ENCODE measurements around the gene PRPF8.

Gene PRPF8

DNA sequence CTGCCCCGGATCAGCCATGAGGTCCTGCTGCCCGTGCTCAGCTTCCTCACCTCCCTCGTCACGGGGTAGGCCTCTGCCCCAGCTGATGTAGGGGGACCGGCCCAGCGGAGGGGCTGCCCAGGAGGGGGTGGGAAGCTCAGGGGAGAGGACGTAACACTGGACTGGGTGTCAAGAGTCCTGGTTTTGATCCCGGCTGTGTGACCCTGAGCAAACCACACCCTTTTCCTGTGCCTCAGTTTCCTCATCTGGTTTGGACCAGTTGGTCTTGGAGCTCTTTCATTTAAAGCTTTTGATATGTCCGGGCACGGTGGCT lies 46.5 kb upstream of the PRPF8 start:
- TF ChIP-seq, protein P1, sequence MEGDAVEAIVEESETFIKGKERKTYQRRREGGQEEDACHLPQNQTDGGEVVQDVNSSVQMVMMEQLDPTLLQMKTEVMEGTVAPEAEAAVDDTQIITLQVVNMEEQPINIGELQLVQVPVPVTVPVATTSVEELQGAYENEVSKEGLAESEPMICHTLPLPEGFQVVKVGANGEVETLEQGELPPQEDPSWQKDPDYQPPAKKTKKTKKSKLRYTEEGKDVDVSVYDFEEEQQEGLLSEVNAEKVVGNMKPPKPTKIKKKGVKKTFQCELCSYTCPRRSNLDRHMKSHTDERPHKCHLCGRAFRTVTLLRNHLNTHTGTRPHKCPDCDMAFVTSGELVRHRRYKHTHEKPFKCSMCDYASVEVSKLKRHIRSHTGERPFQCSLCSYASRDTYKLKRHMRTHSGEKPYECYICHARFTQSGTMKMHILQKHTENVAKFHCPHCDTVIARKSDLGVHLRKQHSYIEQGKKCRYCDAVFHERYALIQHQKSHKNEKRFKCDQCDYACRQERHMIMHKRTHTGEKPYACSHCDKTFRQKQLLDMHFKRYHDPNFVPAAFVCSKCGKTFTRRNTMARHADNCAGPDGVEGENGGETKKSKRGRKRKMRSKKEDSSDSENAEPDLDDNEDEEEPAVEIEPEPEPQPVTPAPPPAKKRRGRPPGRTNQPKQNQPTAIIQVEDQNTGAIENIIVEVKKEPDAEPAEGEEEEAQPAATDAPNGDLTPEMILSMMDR (IDR thresholded peaks at IDR 0.05; ENCODE audit: poor library complexity, severe bottlenecking) = no peak
- Histone ChIP-seq H3K27ac (ENCODE audit: poor library complexity, severe bottlenecking) (peak overlapping the region; percentile 75), H3K9me3 (ENCODE audit: severe bottlenecking) (no peaks in the 10 kb centered on the region)

DNA sequence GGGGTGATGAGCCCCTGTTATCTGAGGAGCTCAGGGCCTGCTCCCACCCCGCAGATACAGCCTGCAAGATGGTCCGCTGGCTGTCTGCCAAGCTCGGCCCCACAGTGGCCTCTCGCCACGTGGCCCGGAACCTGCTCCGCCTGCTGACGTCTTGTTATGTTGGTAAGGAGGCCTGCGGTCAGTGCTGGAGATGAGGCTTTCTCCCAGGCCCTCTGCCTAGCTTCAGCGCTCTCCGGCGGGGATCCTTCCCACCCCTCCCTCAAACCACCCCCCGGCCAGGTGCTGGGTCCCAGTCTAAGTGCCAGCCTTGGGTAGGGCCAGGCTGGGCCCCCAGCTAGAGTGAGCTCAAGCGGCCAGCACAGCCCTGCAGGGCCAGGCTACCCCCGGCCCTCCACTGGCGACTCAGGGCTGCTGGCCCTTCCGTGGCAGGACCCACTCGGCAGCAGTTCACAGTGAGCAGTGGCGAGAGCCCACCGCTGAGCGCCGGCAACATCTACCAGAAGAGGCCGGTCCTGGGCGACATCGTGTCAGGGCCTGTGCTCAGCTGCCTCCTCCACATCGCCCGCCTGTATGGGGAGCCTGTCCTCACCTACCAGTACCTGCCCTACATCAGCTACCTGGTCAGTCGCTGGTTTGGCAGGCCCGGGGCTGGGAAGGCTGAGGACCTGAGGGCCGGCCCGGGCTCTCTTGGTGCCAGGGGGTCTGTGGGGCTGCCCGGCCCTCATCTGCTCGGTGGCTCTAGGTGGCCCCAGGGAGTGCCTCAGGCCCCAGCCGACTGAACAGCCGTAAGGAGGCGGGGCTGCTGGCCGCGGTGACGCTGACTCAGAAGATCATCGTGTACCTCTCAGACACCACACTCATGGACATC lies 45.9 kb upstream of the PRPF8 start:
- H3K4me1 ChIP-seq (ENCODE audit: insufficient read depth, poor library complexity, severe bottlenecking) = peaks cover 12% of the 10 kb centered on the region
- no peak overlapping the region for H3K4me3 ChIP-seq (ENCODE audit: severe bottlenecking)
- TF ChIP-seq, protein P1 (IDR thresholded peaks at IDR 0.05; ENCODE audit: poor library complexity, severe bottlenecking) = no peak
- peak overlapping the region; percentile 75 for H3K27ac ChIP-seq (ENCODE audit: poor library complexity, severe bottlenecking)
- no peaks in the 10 kb centered on the region for H3K27me3 ChIP-seq (ENCODE audit: insufficient read depth, poor library complexity, severe bottlenecking)
- H3K9me3 ChIP-seq (ENCODE audit: severe bottlenecking) = no peaks in the 10 kb centered on the region
- peaks cover 4% of the 10 kb centered on the region; the same call in 1 of the 2 replicates for H3K36me3 ChIP-seq (ENCODE audit: low read depth)
- ATAC-seq (ENCODE audit: low read depth) = peak; percentile 92
- peak; percentile 79 for DNase-seq (ENCODE audit: low spot score)

More for the DNA sequence above, 46.5 kb upstream of the PRPF8 start:
- Histone ChIP-seq H3K4me1 (ENCODE audit: insufficient read depth, poor library complexity, severe bottlenecking) (peaks cover 12% of the 10 kb centered on the region), H3K27me3 (ENCODE audit: insufficient read depth, poor library complexity, severe bottlenecking) (no peaks in the 10 kb centered on the region), H3K4me3 (ENCODE audit: severe bottlenecking) (no peak overlapping the region), H3K36me3 (ENCODE audit: low read depth) (peaks cover 4% of the 10 kb centered on the region; the same call in 1 of the 2 replicates)
- no peak for ATAC-seq (ENCODE audit: low read depth)
- DNase-seq (ENCODE audit: low spot score) = no peak

DNA sequence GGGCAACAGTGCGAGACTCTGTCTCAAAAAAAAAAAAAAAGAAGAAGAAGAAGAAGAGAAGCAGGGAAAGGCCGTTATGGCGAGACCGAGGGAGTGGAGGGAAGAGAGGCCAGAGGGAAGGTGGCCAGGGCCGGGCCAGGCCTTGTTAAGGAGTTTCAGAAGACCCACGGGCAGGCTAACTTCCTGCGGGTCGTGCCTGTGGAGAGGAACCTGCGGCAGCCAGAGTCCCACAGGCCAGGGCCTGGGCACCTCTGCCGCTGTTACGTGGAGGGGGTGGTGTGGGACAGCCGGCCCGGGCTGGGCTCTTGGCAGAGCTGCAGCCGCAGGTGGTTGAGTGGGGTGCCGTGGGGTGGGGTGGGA lies 45.3 kb upstream of the PRPF8 start:
- TF ChIP-seq, protein P1 (IDR thresholded peaks at IDR 0.05; ENCODE audit: poor library complexity, severe bottlenecking) = no peak
- DNase-seq (ENCODE audit: low spot score) = no peak
- Histone ChIP-seq H3K9me3 (ENCODE audit: severe bottlenecking) (no peaks in the 10 kb centered on the region), H3K36me3 (ENCODE audit: low read depth) (peaks cover 4% of the 10 kb centered on the region; the same call in 1 of the 2 replicates), H3K27me3 (ENCODE audit: insufficient read depth, poor library complexity, severe bottlenecking) (no peaks in the 10 kb centered on the region), H3K4me1 (ENCODE audit: insufficient read depth, poor library complexity, severe bottlenecking) (peaks cover 12% of the 10 kb centered on the region), H3K27ac (ENCODE audit: poor library complexity, severe bottlenecking) (peak overlapping the region; percentile 75), H3K4me3 (ENCODE audit: severe bottlenecking) (no peak overlapping the region)
- no peak for ATAC-seq (ENCODE audit: low read depth)

DNA sequence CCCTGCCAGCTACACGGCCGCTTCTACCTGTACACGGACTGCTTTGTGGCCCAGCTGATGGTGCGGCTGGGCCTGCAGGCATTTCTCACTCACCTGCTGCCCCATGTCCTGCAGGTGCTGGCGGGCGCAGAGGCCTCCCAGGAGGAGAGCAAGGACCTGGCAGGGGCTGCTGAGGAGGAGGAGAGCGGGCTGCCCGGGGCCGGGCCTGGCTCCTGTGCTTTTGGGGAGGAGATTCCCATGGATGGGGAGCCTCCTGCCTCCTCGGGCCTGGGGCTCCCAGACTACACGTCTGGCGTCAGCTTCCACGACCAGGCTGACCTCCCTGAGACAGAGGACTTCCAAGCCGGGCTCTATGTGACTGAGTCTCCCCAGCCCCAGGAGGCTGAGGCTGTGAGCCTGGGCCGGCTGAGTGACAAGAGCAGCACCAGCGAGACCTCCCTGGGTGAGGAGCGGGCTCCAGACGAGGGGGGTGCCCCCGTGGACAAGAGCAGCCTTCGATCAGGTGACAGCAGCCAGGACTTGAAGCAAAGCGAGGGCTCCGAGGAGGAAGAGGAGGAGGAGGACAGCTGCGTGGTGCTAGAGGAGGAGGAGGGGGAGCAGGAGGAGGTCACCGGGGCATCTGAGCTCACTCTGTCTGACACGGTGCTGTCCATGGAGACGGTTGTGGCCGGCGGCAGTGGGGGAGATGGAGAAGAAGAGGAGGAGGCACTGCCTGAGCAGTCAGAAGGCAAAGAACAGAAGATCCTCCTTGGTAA lies 43.4 kb upstream of the PRPF8 start:
- H3K4me1 ChIP-seq (ENCODE audit: insufficient read depth, poor library complexity, severe bottlenecking) = peaks cover 13% of the 10 kb centered on the region

More for the DNA sequence above, 43.4 kb upstream of the PRPF8 start:
- Histone ChIP-seq H3K36me3 (ENCODE audit: low read depth) (peaks cover 4% of the 10 kb centered on the region; the same call in 1 of the 2 replicates), H3K27me3 (ENCODE audit: insufficient read depth, poor library complexity, severe bottlenecking) (no peaks in the 10 kb centered on the region), H3K27ac (ENCODE audit: poor library complexity, severe bottlenecking) (no peak overlapping the region), H3K4me3 (ENCODE audit: severe bottlenecking) (no peak overlapping the region), H3K9me3 (ENCODE audit: severe bottlenecking) (no peaks in the 10 kb centered on the region)
- TF ChIP-seq, protein P1 (IDR thresholded peaks at IDR 0.05; ENCODE audit: poor library complexity, severe bottlenecking) = no peak
- DNase-seq (ENCODE audit: low spot score) (peak; percentile 55), ATAC-seq (ENCODE audit: low read depth) (no peak)

Data from RWPE2 (cell line).